Left cardiac atrium (tissue), 4 donors: ENCODE measurements around the gene E4F1. TPM values are rescaled to one million over a fixed set of nuclear protein-coding genes. Genes with fewer than 3 reads are reported as not detected.

ENCODE experiments used
- ATAC-seq, 2 donors: fragments of 200-7000 bp; cut with Tn5 transposase; one replicate each; pipeline ENCODE4 v1.9.1; 2020; ENCODE audit warnings: mild to moderate bottlenecking in 2 of 2, moderate library complexity in 2 of 2
- DNase-seq: peaks from one replicate; pipeline ENCODE4 v3.0.0-alpha.2; 2020
- intact Hi-C, 2 donors: fragments of 100-400 bp; cut with DNase I; formaldehyde crosslinking; loops; one replicate each; pipeline versions ENCODE4 v1.14.1 to v1.15.1; 2022 to 2023
- microRNA-seq, 2 donors: library from miRNA; unstranded; fragments of <30 nt; microRNA quantifications; one replicate each; pipeline ENCODE4 v1.2.0, GENCODE V29; 2020
- total RNA-seq, 2 donors: library from RNA; stranded (reverse); fragmentation: NEBNext Ultra II Directional; extraction: Animal tissue kit (Norgen Biotek cat#: 25700); gene quantifications; one replicate each; pipeline ENCODE4 v1.2.1, GENCODE V29; 2021
- donor health status: DM: no; HTN: yes; CAD: no.
- donor health status: DM: no; HTN: yes; CAD: no; lungs with severe emphysema.
- donor health status: DM: yes; HTN: yes; CAD: no.
- donor health status: Dilated cardiomyopathy.

Gene E4F1
- total RNA-seq, 2 donors from 2014 or later: 11.9 to 15.0 TPM

GRCh38 chr16:2278956-2279800 lies 55.8 kb downstream of the E4F1 start:
- DNase-seq: no peak

GRCh38 chr16:2280461-2280860 lies 57.1 kb downstream of the E4F1 start:
- no peak for ATAC-seq
- no peak for DNase-seq
- intact Hi-C loops: no loop called here

More at GRCh38 chr16:2278956-2279800, 55.8 kb downstream of the E4F1 start:
- no peak for ATAC-seq
- intact Hi-C loops: no loop called here

- ATAC-seq (no peak), DNase-seq (no peak)
- intact Hi-C loops: no loop called here
These were observed 57.7 kb downstream of the E4F1 start for GRCh38 chr16:2280981-2281542.

- ATAC-seq: no peak
- DNase-seq: no peak
- intact Hi-C loops: no loop called here
These were observed 58.9 kb downstream of the E4F1 start for GRCh38 chr16:2282262-2282661.

- intact Hi-C loops: no loop called here
- DNase-seq (no peak), ATAC-seq (no peak)
These were observed 59.6 kb downstream of the E4F1 start for GRCh38 chr16:2282866-2283555.

- intact Hi-C loops: no loop called here
- ATAC-seq: no peak
- no peak for DNase-seq
These were observed 60.8 kb downstream of the E4F1 start for GRCh38 chr16:2284001-2284770.

- DNase-seq: no peak
- intact Hi-C loops: no loop called here
- ATAC-seq: no peak
These were observed 61.6 kb downstream of the E4F1 start for GRCh38 chr16:2284797-2285576.

Small RNA genes within 50 kb of the gene (microRNA-seq; reads per million reads assigned to microRNA genes)
- 0 to 0.54 reads per million in 2 donors for gene MIR3677
- gene MIR4717: 0 reads per million in 2 donors

Other genes with a start within 250 kb of the E4F1 start
- gene NOXO1, start 242.1 kb upstream of the E4F1 start, total RNA-seq: not detected
- gene GFER, start 239.4 kb upstream of the E4F1 start, total RNA-seq: 10 to 100 TPM; 18.1 to 20.6 TPM
- 1 to 10 TPM in 1 of 2 donors, under 1 TPM in 1; 0.74 to 1.9 TPM for gene SYNGR3, start 233.6 kb upstream of the E4F1 start, total RNA-seq
- 10 to 100 TPM; 14.7 to 22.9 TPM for gene ZNF598, start 213.8 kb upstream of the E4F1 start, total RNA-seq
- under 1 TPM in 1 of 2 donors, not detected in 1; 0.84 TPM for gene NPW, start 203.8 kb upstream of the E4F1 start, total RNA-seq
- 100 to 1,000 TPM; 164 to 242 TPM for gene NHERF2, start 196.7 kb upstream of the E4F1 start, total RNA-seq
- 10 to 100 TPM in 1 of 2 donors, 1 to 10 TPM in 1; 5.7 to 16.6 TPM for gene NTHL1, start 175.8 kb upstream of the E4F1 start, total RNA-seq
- gene TSC2, start 175.6 kb upstream of the E4F1 start, total RNA-seq: 10 to 100 TPM; 54.3 to 73.4 TPM
- 100 to 1,000 TPM in 1 of 2 donors, 10 to 100 TPM in 1; 82.2 to 104 TPM for gene PKD1, start 87.7 kb upstream of the E4F1 start, total RNA-seq
- gene RAB26, start 75.0 kb upstream of the E4F1 start, total RNA-seq: under 1 TPM; 0.81 to 0.88 TPM
- 10 to 100 TPM; 31.1 to 34.9 TPM for gene TRAF7, start 67.8 kb upstream of the E4F1 start, total RNA-seq
- gene CASKIN1, start 27.0 kb upstream of the E4F1 start, total RNA-seq: 1 to 10 TPM; 5.9 to 6.1 TPM
- 10 to 100 TPM; 24.9 to 26.9 TPM for gene MLST8, start 18.1 kb upstream of the E4F1 start, total RNA-seq
- gene BRICD5, start 12.7 kb upstream of the E4F1 start, total RNA-seq: 1 to 10 TPM; 5.7 to 5.9 TPM
- gene PGP, start 8.8 kb upstream of the E4F1 start, total RNA-seq: 10 to 100 TPM; 21.1 to 24.6 TPM
- under 1 TPM; 0.29 to 0.65 TPM for gene DNASE1L2, start 12.9 kb downstream of the E4F1 start, total RNA-seq
- 100 to 1,000 TPM; 124 to 128 TPM for gene ECI1, start 28.0 kb downstream of the E4F1 start, total RNA-seq
- 100 to 1,000 TPM in 1 of 2 donors, 10 to 100 TPM in 1; 98.8 to 120 TPM for gene RNPS1, start 44.5 kb downstream of the E4F1 start, total RNA-seq
- 10 to 100 TPM in 1 of 2 donors, 1 to 10 TPM in 1; 9.6 to 12.4 TPM for gene ABCA3, start 117.1 kb downstream of the E4F1 start, total RNA-seq
- 1 to 10 TPM; 1.6 to 2.1 TPM for gene CCNF, start 205.9 kb downstream of the E4F1 start, total RNA-seq
- gene TEDC2, start 236.5 kb downstream of the E4F1 start, total RNA-seq: 1 to 10 TPM in 1 of 2 donors, under 1 TPM in 1; 0.47 to 2.8 TPM
- under 1 TPM; 0.39 to 0.65 TPM for gene NTN3, start 247.7 kb downstream of the E4F1 start, total RNA-seq